Trophoblast cell (in vitro differentiated cells and primary cell): Measurements from ENCODE around the gene EPHB2.
"Not testable (repeated sequence)": the region's sequence is repeated elsewhere in the genome, so short reads cannot be mapped to it uniquely, and the experiment has no call there.

Source experiments
- DNase-seq, 2 donors: peaks; one replicate each; pipeline ENCODE4 v3.0.0-alpha.2; 2016
- H2AFZ ChIP-seq: 2 replicates; pipeline ENCODE4 v1.6.1; 2013; ENCODE audit warnings: low read length, moderate library complexity, mild to moderate bottlenecking; ENCODE audit not compliant: insufficient read depth, poor library complexity
- H2AK5ac ChIP-seq: 2 replicates; pipeline ENCODE4 v1.6.1; 2013; ENCODE audit warnings: mild to moderate bottlenecking, low read length
- H2BK120ac ChIP-seq: 2 replicates; pipeline ENCODE4 v1.6.1; 2013; ENCODE audit warnings: low read length, mild to moderate bottlenecking, moderate library complexity; ENCODE audit not compliant: insufficient read depth, poor library complexity
- H2BK12ac ChIP-seq: 2 replicates; pipeline ENCODE4 v1.6.1; 2013; ENCODE audit warnings: mild to moderate bottlenecking, low read length, moderate library complexity
- H2BK5ac ChIP-seq: 2 replicates; pipeline ENCODE4 v1.6.1; 2013; ENCODE audit warnings: low read length, low read depth, moderate library complexity, mild to moderate bottlenecking; ENCODE audit not compliant: poor library complexity
- H3K14ac ChIP-seq: 2 replicates; pipeline ENCODE4 v1.6.1; 2013; ENCODE audit warnings: mild to moderate bottlenecking, low read length
- H3K18ac ChIP-seq: 2 replicates; pipeline ENCODE4 v1.6.1; 2013; ENCODE audit warnings: mild to moderate bottlenecking, low read length
- H3K23ac ChIP-seq: 2 replicates; pipeline ENCODE4 v1.6.1; 2013; ENCODE audit warnings: low read length
- H3K27ac ChIP-seq: 2 replicates; pipeline ENCODE4 v1.5.1; 2013; ENCODE audit warnings: low read depth, mild to moderate bottlenecking, inconsistent platforms, low read length, moderate library complexity
- H3K27me3 ChIP-seq: 2 replicates; pipeline ENCODE4 v1.6.1; 2013; ENCODE audit warnings: inconsistent platforms, mild to moderate bottlenecking, low read length, moderate library complexity; ENCODE audit not compliant: insufficient read depth
- H3K36me3 ChIP-seq, 2 experiments: 1 replicate in 1 of 2; 2 replicates in 1 of 2; pipeline ENCODE4 v1.6.1; 2013; ENCODE audit warnings: low read length in 2 of 2, mild to moderate bottlenecking in 2 of 2, moderate library complexity in 1 of 2; ENCODE audit not compliant: insufficient read depth in 2 of 2, control insufficient read depth in 1 of 2
- H3K4ac ChIP-seq: 2 replicates; pipeline ENCODE4 v1.6.1; 2013; ENCODE audit warnings: low read depth, mild to moderate bottlenecking, low read length, moderate library complexity
- H3K4me1 ChIP-seq, 2 experiments: 1 replicate in 1 of 2; 2 replicates in 1 of 2; pipeline ENCODE4 v1.6.1; 2013; ENCODE audit warnings: low read length in 2 of 2, mild to moderate bottlenecking in 2 of 2, moderate library complexity in 1 of 2; ENCODE audit not compliant: insufficient read depth in 2 of 2, control insufficient read depth in 1 of 2
- H3K4me2 ChIP-seq: 2 replicates; pipeline ENCODE4 v1.6.1; 2013; ENCODE audit warnings: inconsistent platforms, mild to moderate bottlenecking, low read length, moderate library complexity
- H3K4me3 ChIP-seq: 2 replicates; pipeline ENCODE4 v1.5.1; 2013; ENCODE audit warnings: mild to moderate bottlenecking, low read depth, low read length, inconsistent platforms
- H3K79me1 ChIP-seq: one replicate; pipeline ENCODE4 v1.6.1; 2013; ENCODE audit warnings: low read length
- H3K79me2 ChIP-seq: 2 replicates; pipeline ENCODE4 v1.6.1; 2013; ENCODE audit warnings: low read length, mild to moderate bottlenecking; ENCODE audit not compliant: control insufficient read depth, insufficient read depth, poor library complexity
- H3K9ac ChIP-seq: 2 replicates; pipeline ENCODE4 v1.6.1; 2013; ENCODE audit warnings: mild to moderate bottlenecking, low read length
- H3K9me3 ChIP-seq: 2 replicates; pipeline ENCODE4 v1.6.1; 2013; ENCODE audit warnings: low read depth, mild to moderate bottlenecking, control low read depth, inconsistent platforms, low read length; ENCODE audit not compliant: insufficient read depth
- H4K12ac ChIP-seq: 2 replicates; pipeline ENCODE4 v1.6.1; 2013; ENCODE audit warnings: low read depth, mild to moderate bottlenecking, low read length, moderate library complexity
- H4K8ac ChIP-seq: 2 replicates; pipeline ENCODE4 v1.6.1; 2013; ENCODE audit warnings: low read depth, mild to moderate bottlenecking, low read length, moderate library complexity
- H4K91ac ChIP-seq: one replicate; pipeline ENCODE4 v1.6.1; 2013; ENCODE audit warnings: low read depth, mild to moderate bottlenecking, low read length, moderate library complexity
- WGBS: extraction: QIAGEN DNeasy Blood & Tissue Kit; methylation state at CpG from one replicate; pipeline ENCODE4 v1.1.7; 2013; ENCODE audit warnings: missing lambda C conversion rate; ENCODE audit not compliant: insufficient read length, insufficient coverage; ENCODE audit errors: extremely low coverage; 5-methylcytosine and 5-hydroxymethylcytosine counted together

Gene EPHB2

DNA sequence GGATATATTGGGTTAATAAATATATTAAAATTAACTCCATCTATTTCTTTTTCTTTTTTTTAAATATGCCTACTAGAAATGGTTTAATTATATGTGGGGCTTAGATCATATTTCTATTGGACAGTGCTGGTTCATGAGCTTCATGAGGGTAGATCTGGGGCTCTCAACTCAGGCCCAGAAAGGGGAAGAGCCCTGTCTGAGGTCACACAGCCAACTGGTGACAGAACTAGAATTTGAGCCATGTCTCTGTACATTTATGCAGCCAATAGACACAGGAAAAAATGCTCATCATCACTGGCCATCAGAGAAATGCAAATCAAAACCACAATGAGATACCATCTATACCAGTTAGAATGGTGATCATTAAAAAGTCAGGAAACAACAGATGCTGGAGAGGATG lies 5.1 kb upstream of the EPHB2 start:
- no peaks in the 10 kb centered on the region for H3K79me2 ChIP-seq
- no peak for DNase-seq
- no peak overlapping the region for H2AFZ ChIP-seq
- H3K23ac ChIP-seq, result no peak overlapping the region
- no peak overlapping the region for H2BK12ac ChIP-seq
- no peak overlapping the region for H3K4ac ChIP-seq
- H3K18ac ChIP-seq, result no peak overlapping the region
- no peak overlapping the region for H3K27ac ChIP-seq
- H2AK5ac ChIP-seq, result no peak overlapping the region
- H4K8ac ChIP-seq, result no peak overlapping the region
- H3K4me1 ChIP-seq, result no peaks in the 10 kb centered on the region
- H3K79me1 ChIP-seq, result no peaks in the 10 kb centered on the region
- H2BK120ac ChIP-seq, result no peak overlapping the region
- H3K27me3 ChIP-seq, result no peaks in the 10 kb centered on the region
- no peak overlapping the region for H3K9ac ChIP-seq
- H3K9me3 ChIP-seq, result no peaks in the 10 kb centered on the region
- no peak overlapping the region for H3K14ac ChIP-seq
- no peaks in the 10 kb centered on the region for H3K36me3 ChIP-seq
- H3K4me2 ChIP-seq, result no peak overlapping the region
- H4K91ac ChIP-seq, result no peak overlapping the region
- H2BK5ac ChIP-seq, result no peak overlapping the region
- no peak overlapping the region for H3K4me3 ChIP-seq
- no peak overlapping the region for H4K12ac ChIP-seq

DNA sequence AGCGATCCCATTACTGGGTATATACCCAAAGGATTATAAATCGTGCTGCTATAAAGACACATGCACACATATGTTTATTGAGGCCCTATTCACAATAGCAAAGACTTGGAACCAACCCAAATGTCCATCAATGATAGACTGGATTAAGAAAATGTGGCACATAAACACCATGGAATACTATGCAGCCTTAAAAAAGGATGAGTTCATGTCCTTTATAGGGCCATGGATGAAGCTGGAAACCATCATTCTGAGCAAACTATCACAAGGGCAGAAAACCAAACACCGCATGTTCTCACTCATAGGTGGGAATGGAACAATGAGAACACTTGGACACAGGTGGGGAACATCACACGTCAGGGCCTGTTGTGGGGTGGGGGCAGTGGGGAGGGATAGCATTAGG lies 4.5 kb upstream of the EPHB2 start:
- H2BK12ac ChIP-seq, H3K9me3 ChIP-seq, H4K8ac ChIP-seq, H3K18ac ChIP-seq, H3K4me2 ChIP-seq, H3K14ac ChIP-seq, H3K4me1 ChIP-seq, H3K23ac ChIP-seq, DNase-seq, H3K27me3 ChIP-seq, H3K79me1 ChIP-seq, H3K36me3 ChIP-seq, H3K4me3 ChIP-seq, H2BK5ac ChIP-seq, H4K91ac ChIP-seq, H2AFZ ChIP-seq, H2AK5ac ChIP-seq, H3K79me2 ChIP-seq, H2BK120ac ChIP-seq, H4K12ac ChIP-seq, H3K9ac ChIP-seq, H3K4ac ChIP-seq, H3K27ac ChIP-seq: not testable (repeated sequence)
- WGBS, result no CpG with 5 or more reads among the region's 4 CpGs

DNA sequence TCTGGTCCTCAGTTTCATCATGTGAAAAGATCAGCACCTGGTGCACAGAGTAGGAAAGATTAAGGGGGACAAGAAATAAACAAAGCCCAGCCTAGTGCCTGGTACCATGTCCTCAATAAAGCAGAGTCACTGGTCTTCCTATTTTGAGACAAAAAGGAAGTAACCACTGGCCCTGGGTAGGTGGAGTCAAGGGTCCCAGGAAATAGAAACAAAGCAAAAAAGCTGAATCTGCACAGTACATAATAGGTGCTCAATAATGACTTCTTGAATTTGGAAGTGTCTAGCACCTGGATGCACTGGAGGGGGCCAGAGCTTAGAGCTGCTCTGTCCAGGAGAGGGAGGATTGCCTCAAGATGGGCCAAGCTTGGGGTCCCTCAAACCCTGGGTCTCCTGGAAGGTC lies 1.9 kb upstream of the EPHB2 start:
- Histone ChIP-seq H4K91ac (no peak overlapping the region), H3K79me1 (no peaks in the 10 kb centered on the region), H3K4me2 (no peak overlapping the region), H2BK5ac (no peak overlapping the region), H3K18ac (no peak overlapping the region), H3K9me3 (peaks cover 2% of the 10 kb centered on the region), H3K27me3 (peaks cover 18% of the 10 kb centered on the region), H4K8ac (no peak overlapping the region), H2BK12ac (no peak overlapping the region), H2AFZ (no peak overlapping the region), H3K9ac (no peak overlapping the region), H3K79me2 (no peaks in the 10 kb centered on the region), H3K4me1 (peaks cover 0 to 2% of the 10 kb centered on the region in 2 experiments), H2BK120ac (no peak overlapping the region), H3K14ac (no peak overlapping the region), H3K4ac (no peak overlapping the region), H3K23ac (no peak overlapping the region), H3K36me3 (no peaks in the 10 kb centered on the region), H4K12ac (no peak overlapping the region), H3K27ac (no peak overlapping the region), H2AK5ac (no peak overlapping the region), H3K4me3 (no peak overlapping the region)
- DNase-seq, result no peak

DNA sequence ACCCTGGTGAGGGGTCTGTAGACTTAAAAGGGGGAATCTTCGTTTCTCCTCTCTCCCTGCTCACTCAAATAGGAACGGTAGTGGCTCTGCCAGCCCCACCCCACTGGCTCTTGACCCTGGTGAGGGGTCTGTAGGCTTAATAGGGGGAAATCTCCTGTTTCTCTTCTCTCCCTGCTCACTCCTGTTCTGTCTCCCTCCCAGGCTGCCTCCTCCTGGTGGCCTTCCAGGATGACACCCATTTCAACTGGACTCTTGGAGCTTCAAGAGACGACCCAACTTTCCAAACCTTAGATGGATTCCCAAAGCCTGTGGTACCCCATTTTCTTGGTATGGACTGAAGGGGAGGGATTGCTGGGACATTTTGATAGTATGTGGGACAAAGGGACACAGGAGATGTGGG lies 1.4 kb upstream of the EPHB2 start:
- Histone ChIP-seq H3K4ac (no peak overlapping the region), H3K9me3 (peaks cover 2% of the 10 kb centered on the region), H3K23ac (no peak overlapping the region), H3K18ac (no peak overlapping the region), H3K79me2 (no peaks in the 10 kb centered on the region), H3K4me2 (no peak overlapping the region), H2BK12ac (no peak overlapping the region), H3K27me3 (peaks cover 22% of the 10 kb centered on the region), H2BK5ac (no peak overlapping the region), H3K14ac (no peak overlapping the region), H3K4me1 (peaks cover 0 to 2% of the 10 kb centered on the region in 2 experiments), H2AK5ac (no peak overlapping the region), H4K91ac (no peak overlapping the region), H3K79me1 (no peaks in the 10 kb centered on the region), H3K27ac (no peak overlapping the region), H3K4me3 (no peak overlapping the region), H4K12ac (no peak overlapping the region), H3K9ac (no peak overlapping the region), H2AFZ (no peak overlapping the region), H2BK120ac (no peak overlapping the region), H3K36me3 (no peaks in the 10 kb centered on the region), H4K8ac (no peak overlapping the region)
- no CpG with 5 or more reads among the region's 3 CpGs for WGBS
- peak in 1 of 2 donors; percentile 34 for DNase-seq
